Measurements from ENCODE around the gene CLOCK. TPM values are rescaled to one million over a fixed set of nuclear protein-coding genes. Genes with fewer than 3 reads are reported as not detected.

The CLOCK gene
- total and polyA plus RNA-seq, 2 of the 13 experiments (the other 11 are each of a cell fraction or from before 2014, with no cell fraction given), result 8.8 to 13.5 TPM

DNA sequence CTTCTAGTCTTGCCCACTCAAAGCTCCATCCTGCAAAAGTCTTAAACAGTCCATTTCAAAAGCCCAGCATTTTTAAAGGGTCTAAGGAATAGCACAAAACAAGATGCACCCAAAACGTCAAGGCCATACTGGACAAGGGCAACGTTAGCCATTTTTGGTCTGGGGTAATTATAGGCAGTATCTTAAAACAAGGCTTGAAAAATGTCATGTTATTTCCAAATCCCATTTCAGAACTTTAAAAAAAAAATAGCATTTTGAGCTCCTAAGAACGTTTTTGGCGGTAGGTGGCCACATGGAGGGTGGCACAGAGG lies 151.5 kb downstream of the CLOCK start (continued):
- TF ChIP-seq, protein P1, sequence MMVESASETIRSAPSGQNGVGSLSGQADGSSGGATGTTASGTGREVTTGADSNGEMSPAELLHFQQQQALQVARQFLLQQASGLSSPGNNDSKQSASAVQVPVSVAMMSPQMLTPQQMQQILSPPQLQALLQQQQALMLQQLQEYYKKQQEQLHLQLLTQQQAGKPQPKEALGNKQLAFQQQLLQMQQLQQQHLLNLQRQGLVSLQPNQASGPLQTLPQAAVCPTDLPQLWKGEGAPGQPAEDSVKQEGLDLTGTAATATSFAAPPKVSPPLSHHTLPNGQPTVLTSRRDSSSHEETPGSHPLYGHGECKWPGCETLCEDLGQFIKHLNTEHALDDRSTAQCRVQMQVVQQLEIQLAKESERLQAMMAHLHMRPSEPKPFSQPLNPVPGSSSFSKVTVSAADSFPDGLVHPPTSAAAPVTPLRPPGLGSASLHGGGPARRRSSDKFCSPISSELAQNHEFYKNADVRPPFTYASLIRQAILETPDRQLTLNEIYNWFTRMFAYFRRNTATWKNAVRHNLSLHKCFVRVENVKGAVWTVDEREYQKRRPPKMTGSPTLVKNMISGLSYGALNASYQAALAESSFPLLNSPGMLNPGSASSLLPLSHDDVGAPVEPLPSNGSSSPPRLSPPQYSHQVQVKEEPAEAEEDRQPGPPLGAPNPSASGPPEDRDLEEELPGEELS (CRISPR knock-in tag; IDR thresholded peaks at IDR 0.05), result no peak
- TF ChIP-seq ZKSCAN5 (CRISPR knock-in tag; IDR thresholded peaks at IDR 0.05) (0 out of 2 replicates have a peak, but pooled peaks have one; percentile 9), ZNF841 (CRISPR knock-in tag; IDR thresholded peaks at IDR 0.05; ENCODE audit: borderline replicate concordance) (no peak), NCOA2 (CRISPR knock-in tag; IDR thresholded peaks at IDR 0.05) (0 out of 2 replicates have a peak, but pooled peaks have one; percentile 12), ZNF101 (CRISPR knock-in tag; IDR thresholded peaks at IDR 0.05; ENCODE audit: borderline replicate concordance, low read depth) (0 out of 2 replicates have a peak, but pooled peaks have one; percentile 24), CREB1 (IDR thresholded peaks at IDR 0.05) (no peak), CREB1 (CRISPR knock-in tag; IDR thresholded peaks at IDR 0.05) (no peak)

DNA sequence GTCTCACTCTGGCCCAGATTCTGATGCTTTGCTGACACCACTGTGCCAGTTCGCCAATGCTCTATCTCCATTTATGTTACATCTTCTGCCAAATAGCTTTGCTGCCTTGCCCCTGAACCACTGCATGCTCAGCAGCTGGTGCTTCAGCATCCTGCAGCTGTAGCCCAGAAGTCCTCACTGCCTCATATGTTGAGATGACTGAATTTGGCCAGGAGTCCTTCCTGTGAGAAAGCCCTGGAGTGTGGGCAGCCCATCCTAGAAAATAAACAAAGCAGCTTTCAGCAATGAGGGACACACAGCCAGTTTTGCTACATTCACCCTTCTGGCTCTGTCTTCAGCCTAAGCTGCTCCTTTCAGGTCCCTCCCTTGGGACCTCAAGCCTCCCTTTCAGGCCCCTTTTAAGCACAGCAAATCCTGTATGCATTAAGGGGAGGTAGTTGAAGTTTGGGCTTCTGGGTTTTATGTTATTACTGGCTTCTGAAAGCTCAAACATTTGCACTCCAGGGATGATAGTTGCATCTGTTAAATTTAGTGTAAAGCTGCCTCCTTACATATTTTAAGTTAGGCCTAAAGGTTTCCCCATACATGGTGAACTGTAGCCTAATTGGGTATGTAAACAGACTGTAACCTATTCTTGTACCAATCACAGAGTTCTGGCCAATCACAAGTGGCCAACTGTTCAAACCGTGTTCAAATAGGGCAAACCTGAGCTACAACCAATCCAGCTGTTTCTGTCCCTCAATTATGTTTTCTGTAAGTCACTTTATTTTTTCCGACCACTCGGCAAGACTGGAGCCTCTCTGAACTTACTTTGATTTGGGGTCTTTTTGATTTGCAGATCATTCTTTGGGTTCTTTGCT lies 153.0 kb downstream of the CLOCK start:
- DNase-seq (ENCODE audit: low spot score) (no peak), FAIRE-seq (no peak), ATAC-seq (no peak)
- BruUV-seq (replicated peaks), result no TSS peak
- CTCF ChIA-PET (ENCODE audit: low intra/inter-chr PET ratio, low total read pairs), result no interaction called here
- intact Hi-C loops (cut with micrococcal nuclease; ENCODE audit: unreplicated experiment), result loop anchor here (2.0 kb wide), 1 partner anchor 47 kb away; the partner anchor contains the start of gene SRD5A3
- Histone ChIP-seq H3K4me1 (ENCODE audit: insufficient read depth, low read length) (peaks cover 41% of the 10 kb centered on the region), H3K79me2 (ENCODE audit: insufficient read depth, low read length) (peaks cover 24% of the 10 kb centered on the region), H3K9ac (ENCODE audit: insufficient read depth, low read depth, low read length) (no peak overlapping the region), H3K4me3 (replicated peaks in 1 of 3; ENCODE audit: insufficient read depth in 1 of 3, low read depth in 2 of 3, low read length in 3 of 3) (no peak overlapping the region), H3K27me3 (ENCODE audit: control insufficient read depth in 1 of 2, insufficient read depth in 2 of 2, low read length in 2 of 2) (no peaks in the 10 kb centered on the region; a peak in 1 of 5 replicates), H2AFZ (ENCODE audit: low read length) (no peak overlapping the region), H3K9me3 (ENCODE audit: low read length) (no peaks in the 10 kb centered on the region), H3K36me3 (replicated peaks in 1 of 2; ENCODE audit: control insufficient read depth in 1 of 2, insufficient read depth in 2 of 2, low read length in 2 of 2) (no peaks in the 10 kb centered on the region; a peak in 1 of 5 replicates), H3K4me2 (ENCODE audit: low read depth, low read length) (0 out of 2 replicates have a peak overlapping the region, but pooled peaks have one; percentile 0), H4K20me1 (ENCODE audit: insufficient read depth, low read length) (peaks cover 9% of the 10 kb centered on the region), H3K27ac (ENCODE audit: extremely low read length, insufficient read depth, low read length) (no peak overlapping the region)
- in situ Hi-C loops (cut with HindIII; ENCODE audit: extremely low pct_ligation_motif_present, low pct_unique_long_range_greater_than_20kb), result loop anchor here (25.0 kb wide), 1 partner anchor 469 kb away; the partner anchor contains the start of gene EXOC1
- POLR2A ChIA-PET, result interaction anchor here (2.0 kb wide), 1 partner anchor 44 kb away, joined by 10 read pairs; no protein-coding TSS in a partner anchor
- WGBS (ENCODE audit: low lambda C conversion rate), result 62% methylated on average over 4 of the region's 4 CpGs
- TF ChIP-seq, protein P2, sequence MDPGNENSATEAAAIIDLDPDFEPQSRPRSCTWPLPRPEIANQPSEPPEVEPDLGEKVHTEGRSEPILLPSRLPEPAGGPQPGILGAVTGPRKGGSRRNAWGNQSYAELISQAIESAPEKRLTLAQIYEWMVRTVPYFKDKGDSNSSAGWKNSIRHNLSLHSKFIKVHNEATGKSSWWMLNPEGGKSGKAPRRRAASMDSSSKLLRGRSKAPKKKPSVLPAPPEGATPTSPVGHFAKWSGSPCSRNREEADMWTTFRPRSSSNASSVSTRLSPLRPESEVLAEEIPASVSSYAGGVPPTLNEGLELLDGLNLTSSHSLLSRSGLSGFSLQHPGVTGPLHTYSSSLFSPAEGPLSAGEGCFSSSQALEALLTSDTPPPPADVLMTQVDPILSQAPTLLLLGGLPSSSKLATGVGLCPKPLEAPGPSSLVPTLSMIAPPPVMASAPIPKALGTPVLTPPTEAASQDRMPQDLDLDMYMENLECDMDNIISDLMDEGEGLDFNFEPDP (CRISPR knock-in tag; conservative IDR thresholded peaks at IDR 0.05), result no peak
- no peak for TF ChIP-seq ZNF891 (CRISPR knock-in tag; IDR thresholded peaks at IDR 0.05)
